C4-2B (cell line): ENCODE data around the gene APP.

Experiments used
- H3K27ac ChIP-seq: fragments of 450-650 bp; 2 replicates; pipeline ENCODE4 v1.5.1; 2017
- CTCF ChIP-seq: fragments of 450-650 bp; conservative IDR thresholded peaks from 2 replicates; pipeline ENCODE4 v1.5.1; 2017; ENCODE audit warnings: mild to moderate bottlenecking
- ZFX ChIP-seq: fragments of 450-650 bp; IDR thresholded peaks from 2 replicates; pipeline ENCODE4 v1.6.1; 2017

The APP gene

GRCh38 chr21:26067836-26068594 is 102.6 kb downstream of the APP start:
- H3K27ac ChIP-seq = no peak overlapping the region
- TF ChIP-seq CTCF = no peak
- no peak for TF ChIP-seq ZFX

GRCh38 chr21:26064506-26064905 is 106.1 kb downstream of the APP start:
- no peak overlapping the region for H3K27ac ChIP-seq
- no peak for TF ChIP-seq ZFX
- no peak for TF ChIP-seq CTCF

GRCh38 chr21:26061437-26061836 is 109.1 kb downstream of the APP start:
- H3K27ac ChIP-seq = no peak overlapping the region

GRCh38 chr21:26060335-26061115 is 110.0 kb downstream of the APP start:
- no peak overlapping the region for H3K27ac ChIP-seq
- TF ChIP-seq CTCF (no peak), ZFX (no peak)

More at GRCh38 chr21:26061437-26061836, 109.1 kb downstream of the APP start:
- TF ChIP-seq ZFX (no peak), CTCF (no peak)

- H3K27ac ChIP-seq = no peak overlapping the region
- TF ChIP-seq CTCF (no peak), ZFX (no peak)
Observed at GRCh38 chr21:26057477-26058170, 112.9 kb downstream of the APP start.

- H3K27ac ChIP-seq = no peak overlapping the region
- TF ChIP-seq CTCF (no peak), ZFX (no peak)
Observed at GRCh38 chr21:26055841-26056264, 114.7 kb downstream of the APP start.

- TF ChIP-seq CTCF (no peak), ZFX (no peak)
- H3K27ac ChIP-seq = no peak overlapping the region
Observed at GRCh38 chr21:26055010-26055409, 115.6 kb downstream of the APP start.
